Loucy (cell line): ENCODE data around the gene FSTL4.

ENCODE experiments used
- H2AFZ ChIP-seq: fragments of 200-600 bp; sonication (generic); 2 replicates; pipeline ENCODE4 v1.6.0; 2016; ENCODE audit warnings: antibody characterized with exemption, mild to moderate bottlenecking, low read length, moderate library complexity
- H3F3A ChIP-seq: fragments of 200-600 bp; 2 replicates; pipeline ENCODE4 v1.6.0; 2016; ENCODE audit warnings: antibody characterized with exemption, low read depth, mild to moderate bottlenecking
- H3K27me3 ChIP-seq: fragments of 200-600 bp; sonication (generic); 2 replicates; pipeline ENCODE4 v1.6.1; 2014; ENCODE audit warnings: low read length, mild to moderate bottlenecking; ENCODE audit not compliant: insufficient read depth, poor library complexity, severe bottlenecking
- H3K36me3 ChIP-seq: fragments of 200-600 bp; sonication (generic); 2 replicates; pipeline ENCODE4 v1.6.1; 2016; ENCODE audit warnings: low read length; ENCODE audit not compliant: insufficient read depth
- H3K4me1 ChIP-seq: fragments of 200-600 bp; sonication (generic); 2 replicates; pipeline ENCODE4 v1.5.1; 2014; ENCODE audit warnings: low read length, mild to moderate bottlenecking; ENCODE audit not compliant: insufficient read depth, poor library complexity, severe bottlenecking
- H3K4me2 ChIP-seq: fragments of 200-600 bp; sonication (generic); 2 replicates; pipeline ENCODE4 v1.6.0; 2014; ENCODE audit warnings: antibody characterized with exemption, low read length, low read depth, mild to moderate bottlenecking; ENCODE audit not compliant: poor library complexity, severe bottlenecking
- H3K4me3 ChIP-seq: fragments of 200-600 bp; sonication (generic); 2 replicates; pipeline ENCODE4 v1.5.1; 2014; ENCODE audit warnings: low read length, mild to moderate bottlenecking, mixed read lengths; ENCODE audit not compliant: poor library complexity, severe bottlenecking
- H3K79me2 ChIP-seq: fragments of 200-600 bp; sonication (generic); 2 replicates; pipeline ENCODE4 v1.6.1; 2014; ENCODE audit warnings: low read length; ENCODE audit not compliant: insufficient read depth
- H3K9ac ChIP-seq: fragments of 200-600 bp; sonication (generic); 2 replicates; pipeline ENCODE4 v1.6.0; 2014; ENCODE audit warnings: mild to moderate bottlenecking, low read depth, low read length, moderate library complexity; ENCODE audit not compliant: poor library complexity, severe bottlenecking
- H3K9me2 ChIP-seq: fragments of 200-600 bp; sonication (generic); replicated peaks from 2 replicates; pipeline ENCODE4 v1.6.1; 2016; ENCODE audit warnings: low read depth, low read length, mixed read lengths
- H3K9me3 ChIP-seq: fragments of 200-600 bp; sonication (generic); 2 replicates; pipeline ENCODE4 v1.6.1; 2014; ENCODE audit warnings: mild to moderate bottlenecking, antibody characterized with exemption, low read length, low read depth; ENCODE audit not compliant: insufficient read depth
- H4K20me1 ChIP-seq: fragments of 200-600 bp; sonication (generic); 2 replicates; pipeline ENCODE4 v1.6.0; 2014; ENCODE audit warnings: antibody characterized with exemption, low read length, mild to moderate bottlenecking; ENCODE audit not compliant: insufficient read depth, poor library complexity, severe bottlenecking
- EZH2phosphoT487 ChIP-seq: fragments of 200-600 bp; IDR thresholded peaks from 2 replicates; pipeline ENCODE4 v1.6.1; 2018; ENCODE audit warnings: antibody characterized with exemption, mild to moderate bottlenecking, moderate library complexity, borderline replicate concordance
- TF ChIP-seq, protein P1 (sequence below): fragments of 200-600 bp; sonication (generic); conservative IDR thresholded peaks from 2 replicates; pipeline ENCODE4 v1.5.1; 2014; ENCODE audit warnings: mild to moderate bottlenecking, antibody characterized with exemption, low read length

FSTL4 gene

GRCh38 chr5:133372293-133372937, 239.9 kb downstream of the FSTL4 start:
- Histone ChIP-seq H3K9ac (no peak overlapping the region), H4K20me1 (no peaks in the 10 kb centered on the region), H3K9me2 (no peaks in the 10 kb centered on the region), H3K36me3 (no peaks in the 10 kb centered on the region), H3K9me3 (no peaks in the 10 kb centered on the region), H3K4me2 (no peak overlapping the region), H3K4me3 (no peak overlapping the region), H3K27me3 (no peaks in the 10 kb centered on the region), H3K4me1 (no peaks in the 10 kb centered on the region), H2AFZ (no peak overlapping the region), H3F3A (no peaks in the 10 kb centered on the region), H3K79me2 (no peaks in the 10 kb centered on the region)
- TF ChIP-seq, protein P1, sequence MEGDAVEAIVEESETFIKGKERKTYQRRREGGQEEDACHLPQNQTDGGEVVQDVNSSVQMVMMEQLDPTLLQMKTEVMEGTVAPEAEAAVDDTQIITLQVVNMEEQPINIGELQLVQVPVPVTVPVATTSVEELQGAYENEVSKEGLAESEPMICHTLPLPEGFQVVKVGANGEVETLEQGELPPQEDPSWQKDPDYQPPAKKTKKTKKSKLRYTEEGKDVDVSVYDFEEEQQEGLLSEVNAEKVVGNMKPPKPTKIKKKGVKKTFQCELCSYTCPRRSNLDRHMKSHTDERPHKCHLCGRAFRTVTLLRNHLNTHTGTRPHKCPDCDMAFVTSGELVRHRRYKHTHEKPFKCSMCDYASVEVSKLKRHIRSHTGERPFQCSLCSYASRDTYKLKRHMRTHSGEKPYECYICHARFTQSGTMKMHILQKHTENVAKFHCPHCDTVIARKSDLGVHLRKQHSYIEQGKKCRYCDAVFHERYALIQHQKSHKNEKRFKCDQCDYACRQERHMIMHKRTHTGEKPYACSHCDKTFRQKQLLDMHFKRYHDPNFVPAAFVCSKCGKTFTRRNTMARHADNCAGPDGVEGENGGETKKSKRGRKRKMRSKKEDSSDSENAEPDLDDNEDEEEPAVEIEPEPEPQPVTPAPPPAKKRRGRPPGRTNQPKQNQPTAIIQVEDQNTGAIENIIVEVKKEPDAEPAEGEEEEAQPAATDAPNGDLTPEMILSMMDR, result no peak
- no peak for TF ChIP-seq EZH2phosphoT487

DNA sequence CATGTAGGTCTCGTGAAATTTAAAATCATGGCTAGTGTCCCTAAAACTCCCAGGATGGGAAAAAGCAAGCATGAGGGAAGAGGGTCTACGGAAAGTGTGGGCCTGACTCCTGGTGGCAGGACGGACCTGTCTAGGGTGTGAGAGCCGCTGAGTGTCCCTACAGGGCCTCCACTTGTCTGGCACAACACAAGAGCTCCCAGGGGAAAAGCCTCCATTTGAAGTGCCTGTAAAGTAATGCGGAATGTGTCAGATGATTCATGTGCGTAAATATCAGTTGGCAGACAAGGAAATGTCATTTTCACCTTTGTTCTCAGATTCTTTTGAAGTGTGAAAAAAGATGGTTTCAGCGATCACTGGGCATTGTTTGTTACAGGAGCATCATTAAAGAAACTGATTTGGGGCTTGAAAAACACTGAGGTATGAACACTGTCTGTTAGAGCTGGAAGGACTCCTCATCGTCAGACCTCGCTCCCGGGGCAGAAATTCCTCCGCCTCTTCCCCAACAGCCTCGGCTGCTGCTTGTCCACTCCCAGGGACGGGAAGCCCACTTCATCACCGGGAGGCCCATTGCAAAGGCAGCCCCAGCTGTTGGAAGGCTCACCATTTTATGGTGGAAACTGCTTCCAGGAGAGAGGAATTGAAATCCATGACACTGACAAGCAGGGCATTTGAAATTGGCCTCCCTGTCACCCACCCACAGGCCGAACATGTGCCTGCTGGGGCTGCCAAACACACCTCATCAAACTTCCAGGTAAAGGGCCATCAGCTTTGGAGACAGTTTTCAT, 240.8 kb downstream of the FSTL4 start:
- H3F3A ChIP-seq, result no peaks in the 10 kb centered on the region
- H3K9me2 ChIP-seq, result no peaks in the 10 kb centered on the region
- H3K27me3 ChIP-seq, result no peaks in the 10 kb centered on the region
- H3K4me1 ChIP-seq, result no peaks in the 10 kb centered on the region
- no peak overlapping the region for H3K4me2 ChIP-seq
- H3K9me3 ChIP-seq, result no peaks in the 10 kb centered on the region
- H3K4me3 ChIP-seq, result no peak overlapping the region
- H4K20me1 ChIP-seq, result no peaks in the 10 kb centered on the region
- H3K9ac ChIP-seq, result no peak overlapping the region
- no peak overlapping the region for H2AFZ ChIP-seq
- no peaks in the 10 kb centered on the region for H3K79me2 ChIP-seq
- no peaks in the 10 kb centered on the region for H3K36me3 ChIP-seq
- TF ChIP-seq, protein P1, result no peak
- TF ChIP-seq EZH2phosphoT487, result no peak

GRCh38 chr5:133370904-133371303, 241.4 kb downstream of the FSTL4 start:
- no peak overlapping the region for H3K4me2 ChIP-seq

More at GRCh38 chr5:133370904-133371303, 241.4 kb downstream of the FSTL4 start:
- Histone ChIP-seq H4K20me1 (no peaks in the 10 kb centered on the region), H3K9me2 (no peaks in the 10 kb centered on the region), H3K79me2 (no peaks in the 10 kb centered on the region), H3K36me3 (no peaks in the 10 kb centered on the region), H3K9me3 (no peaks in the 10 kb centered on the region), H3F3A (no peaks in the 10 kb centered on the region), H3K27me3 (no peaks in the 10 kb centered on the region), H2AFZ (no peak overlapping the region), H3K4me1 (no peaks in the 10 kb centered on the region), H3K4me3 (no peak overlapping the region), H3K9ac (no peak overlapping the region)
- TF ChIP-seq EZH2phosphoT487, result no peak
- TF ChIP-seq, protein P1, result no peak
